OCI-LY1 (cell line): ENCODE data around the gene CBX1.

Experiments used
- EZH2 ChIP-seq: fragments of 200-600 bp; sonication (generic), shearing (Covaris generic); IDR thresholded peaks from 2 replicates; pipeline ENCODE4 v1.8.0; 2017; ENCODE audit warnings: borderline replicate concordance, mixed run types, mild to moderate bottlenecking, antibody characterized with exemption, low read length, moderate library complexity, mixed read lengths
- TF ChIP-seq, protein P1 (sequence below): fragments of 200-600 bp; sonication (generic), shearing (Covaris generic); IDR thresholded peaks from 2 replicates; pipeline ENCODE4 v1.5.1; 2017; ENCODE audit warnings: mild to moderate bottlenecking, antibody characterized with exemption, low read length, moderate library complexity, mixed read lengths

DNA sequence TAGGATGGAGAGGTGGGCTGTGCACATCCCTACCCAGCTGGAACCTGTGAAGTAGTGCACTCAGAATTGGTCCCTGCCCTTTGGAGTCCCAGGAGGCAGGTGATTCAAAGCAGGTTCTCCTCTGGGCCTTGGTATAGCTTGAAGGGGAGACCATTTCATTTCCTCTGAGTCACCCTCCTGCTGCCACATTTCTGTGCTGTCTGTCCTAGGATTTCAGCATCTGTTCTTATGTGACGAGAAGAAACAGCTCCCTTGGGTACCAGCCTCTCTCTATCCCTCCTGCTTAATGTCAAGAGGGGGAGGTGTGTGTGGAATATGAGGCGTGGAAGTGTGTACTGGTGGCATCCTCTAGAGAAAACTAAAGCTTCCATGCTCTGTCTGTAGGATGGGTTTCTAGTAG lies 58.1 kb downstream of the CBX1 start:
- TF ChIP-seq, protein P1, sequence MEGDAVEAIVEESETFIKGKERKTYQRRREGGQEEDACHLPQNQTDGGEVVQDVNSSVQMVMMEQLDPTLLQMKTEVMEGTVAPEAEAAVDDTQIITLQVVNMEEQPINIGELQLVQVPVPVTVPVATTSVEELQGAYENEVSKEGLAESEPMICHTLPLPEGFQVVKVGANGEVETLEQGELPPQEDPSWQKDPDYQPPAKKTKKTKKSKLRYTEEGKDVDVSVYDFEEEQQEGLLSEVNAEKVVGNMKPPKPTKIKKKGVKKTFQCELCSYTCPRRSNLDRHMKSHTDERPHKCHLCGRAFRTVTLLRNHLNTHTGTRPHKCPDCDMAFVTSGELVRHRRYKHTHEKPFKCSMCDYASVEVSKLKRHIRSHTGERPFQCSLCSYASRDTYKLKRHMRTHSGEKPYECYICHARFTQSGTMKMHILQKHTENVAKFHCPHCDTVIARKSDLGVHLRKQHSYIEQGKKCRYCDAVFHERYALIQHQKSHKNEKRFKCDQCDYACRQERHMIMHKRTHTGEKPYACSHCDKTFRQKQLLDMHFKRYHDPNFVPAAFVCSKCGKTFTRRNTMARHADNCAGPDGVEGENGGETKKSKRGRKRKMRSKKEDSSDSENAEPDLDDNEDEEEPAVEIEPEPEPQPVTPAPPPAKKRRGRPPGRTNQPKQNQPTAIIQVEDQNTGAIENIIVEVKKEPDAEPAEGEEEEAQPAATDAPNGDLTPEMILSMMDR, result no peak
- TF ChIP-seq EZH2, result no peak
